ENCODE data around the gene KLHL3. TPM values are rescaled to one million over a fixed set of nuclear protein-coding genes. Genes with fewer than 3 reads are reported as not detected.

The KLHL3 gene
- total and polyA plus RNA-seq, 4 donors: 0.91 to 8.8 (median 3.7) TPM

- Histone ChIP-seq H3K9ac (ENCODE audit: low read depth in 1 of 2, low read length in 2 of 2) (no peak overlapping the region), H3K27ac (ENCODE audit: low read depth in 1 of 2, low read length in 2 of 2) (no peak overlapping the region), H3K9me3 (ENCODE audit: control insufficient read depth in 4 of 4, low read length in 3 of 4) (no peaks in the 10 kb centered on the region), H3K36me3 (ENCODE audit: control insufficient read depth in 4 of 4, insufficient read depth in 3 of 4, low read depth in 1 of 4, low read length in 3 of 4) (no peaks in the 10 kb centered on the region), H3K27me3 (ENCODE audit: control insufficient read depth in 4 of 4, insufficient read depth in 4 of 4, low read length in 3 of 4) (no peaks in the 10 kb centered on the region), H3K4me3 (ENCODE audit: low read depth in 1 of 3, low read length in 3 of 3) (no peak overlapping the region), H3K4me1 (ENCODE audit: control insufficient read depth in 4 of 4, insufficient read depth in 4 of 4, low read length in 3 of 4) (no peaks in the 10 kb centered on the region)
- no peak for DNase-seq (ENCODE audit: low spot score)
- 98% methylated on average over 1 of the region's 1 CpG for WGBS
- TF ChIP-seq, protein P1, sequence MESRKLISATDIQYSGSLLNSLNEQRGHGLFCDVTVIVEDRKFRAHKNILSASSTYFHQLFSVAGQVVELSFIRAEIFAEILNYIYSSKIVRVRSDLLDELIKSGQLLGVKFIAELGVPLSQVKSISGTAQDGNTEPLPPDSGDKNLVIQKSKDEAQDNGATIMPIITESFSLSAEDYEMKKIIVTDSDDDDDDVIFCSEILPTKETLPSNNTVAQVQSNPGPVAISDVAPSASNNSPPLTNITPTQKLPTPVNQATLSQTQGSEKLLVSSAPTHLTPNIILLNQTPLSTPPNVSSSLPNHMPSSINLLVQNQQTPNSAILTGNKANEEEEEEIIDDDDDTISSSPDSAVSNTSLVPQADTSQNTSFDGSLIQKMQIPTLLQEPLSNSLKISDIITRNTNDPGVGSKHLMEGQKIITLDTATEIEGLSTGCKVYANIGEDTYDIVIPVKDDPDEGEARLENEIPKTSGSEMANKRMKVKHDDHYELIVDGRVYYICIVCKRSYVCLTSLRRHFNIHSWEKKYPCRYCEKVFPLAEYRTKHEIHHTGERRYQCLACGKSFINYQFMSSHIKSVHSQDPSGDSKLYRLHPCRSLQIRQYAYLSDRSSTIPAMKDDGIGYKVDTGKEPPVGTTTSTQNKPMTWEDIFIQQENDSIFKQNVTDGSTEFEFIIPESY (IDR thresholded peaks at IDR 0.05): no peak
- TF ChIP-seq RAD21 (IDR thresholded peaks at IDR 0.05) (no peak), HNF4A (conservative IDR thresholded peaks at IDR 0.05) (no peak), YY1 (IDR thresholded peaks at IDR 0.05) (no peak), SP1 (IDR thresholded peaks at IDR 0.05) (no peak), REST (IDR thresholded peaks at IDR 0.05) (no peak)
- TF ChIP-seq, protein P2, sequence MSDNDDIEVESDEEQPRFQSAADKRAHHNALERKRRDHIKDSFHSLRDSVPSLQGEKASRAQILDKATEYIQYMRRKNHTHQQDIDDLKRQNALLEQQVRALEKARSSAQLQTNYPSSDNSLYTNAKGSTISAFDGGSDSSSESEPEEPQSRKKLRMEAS (IDR thresholded peaks at IDR 0.05): no peak
- TF ChIP-seq, protein P3, sequence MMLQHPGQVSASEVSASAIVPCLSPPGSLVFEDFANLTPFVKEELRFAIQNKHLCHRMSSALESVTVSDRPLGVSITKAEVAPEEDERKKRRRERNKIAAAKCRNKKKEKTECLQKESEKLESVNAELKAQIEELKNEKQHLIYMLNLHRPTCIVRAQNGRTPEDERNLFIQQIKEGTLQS (IDR thresholded peaks at IDR 0.05): no peak
These were observed 54.7 kb downstream of the KLHL3 start for GRCh38 chr5:137681191-137681590.

GRCh38 chr5:137679910-137680309 lies 56.0 kb downstream of the KLHL3 start:
- H3K4me1 ChIP-seq (ENCODE audit: control insufficient read depth in 4 of 4, insufficient read depth in 4 of 4, low read length in 3 of 4): no peaks in the 10 kb centered on the region
- no peak overlapping the region for H3K4me3 ChIP-seq (ENCODE audit: low read depth in 1 of 3, low read length in 3 of 3)
- no peaks in the 10 kb centered on the region for H3K27me3 ChIP-seq (ENCODE audit: control insufficient read depth in 4 of 4, insufficient read depth in 4 of 4, low read length in 3 of 4)
- H3K9ac ChIP-seq (ENCODE audit: low read depth in 1 of 2, low read length in 2 of 2): no peak overlapping the region
- DNase-seq (ENCODE audit: low spot score): no peak
- TF ChIP-seq NR2F2 (IDR thresholded peaks at IDR 0.05) (no peak), FOXA1 (IDR thresholded peaks at IDR 0.05) (no peak), GABPA (IDR thresholded peaks at IDR 0.05 in 1 of 2, conservative IDR thresholded peaks at IDR 0.05 in 1 of 2) (no peak), RXRA (IDR thresholded peaks at IDR 0.05) (no peak), EGR1 (IDR thresholded peaks at IDR 0.05; ENCODE audit: low read depth in 2 of 2) (peak in 1 of 2 donors; percentile 23), HNF4G (IDR thresholded peaks at IDR 0.05) (no peak), HNF4A (conservative IDR thresholded peaks at IDR 0.05) (no peak)
- TF ChIP-seq, protein P1 (IDR thresholded peaks at IDR 0.05): no peak
- H3K36me3 ChIP-seq (ENCODE audit: control insufficient read depth in 4 of 4, insufficient read depth in 3 of 4, low read depth in 1 of 4, low read length in 3 of 4): no peaks in the 10 kb centered on the region
- no peaks in the 10 kb centered on the region for H3K9me3 ChIP-seq (ENCODE audit: control insufficient read depth in 4 of 4, low read length in 3 of 4)
- 85% methylated on average over 1 of the region's 1 CpG for WGBS
- H3K27ac ChIP-seq (ENCODE audit: low read depth in 1 of 2, low read length in 2 of 2): no peak overlapping the region

Measured in liver (tissue), 9 donors.